ENCODE data around the gene PDE1A.
"Not testable (repeated sequence)": the region's sequence is repeated elsewhere in the genome, so short reads cannot be mapped to it uniquely, and the experiment has no call there.

Gene PDE1A

DNA sequence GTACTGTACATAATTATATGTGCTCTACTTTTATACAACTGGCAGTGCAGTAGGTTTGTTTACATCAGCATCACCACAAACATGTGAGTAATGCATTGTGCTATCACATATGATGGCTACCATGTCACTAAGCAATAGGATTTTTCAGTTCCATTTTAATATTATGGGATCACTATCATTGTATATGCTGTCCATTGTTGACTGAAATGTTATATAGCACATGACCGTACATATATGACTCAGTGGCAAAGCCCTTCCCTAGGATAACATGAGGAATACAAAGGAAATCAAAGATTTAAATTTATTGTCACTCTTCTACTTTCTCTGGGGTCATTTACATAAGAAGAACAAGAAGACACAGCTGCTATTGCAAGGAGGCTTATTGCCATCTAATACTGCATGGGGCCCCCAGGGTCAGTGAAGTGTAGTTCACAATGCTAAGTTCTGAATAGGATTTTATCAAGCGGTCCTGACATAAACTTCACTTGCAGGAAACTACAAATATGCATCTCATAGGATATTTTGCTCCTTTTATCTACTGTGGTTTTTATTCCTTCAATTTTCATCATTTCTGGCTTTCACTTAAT, 21.8 kb downstream of the PDE1A start:
- DNase-seq, result no peak

DNA sequence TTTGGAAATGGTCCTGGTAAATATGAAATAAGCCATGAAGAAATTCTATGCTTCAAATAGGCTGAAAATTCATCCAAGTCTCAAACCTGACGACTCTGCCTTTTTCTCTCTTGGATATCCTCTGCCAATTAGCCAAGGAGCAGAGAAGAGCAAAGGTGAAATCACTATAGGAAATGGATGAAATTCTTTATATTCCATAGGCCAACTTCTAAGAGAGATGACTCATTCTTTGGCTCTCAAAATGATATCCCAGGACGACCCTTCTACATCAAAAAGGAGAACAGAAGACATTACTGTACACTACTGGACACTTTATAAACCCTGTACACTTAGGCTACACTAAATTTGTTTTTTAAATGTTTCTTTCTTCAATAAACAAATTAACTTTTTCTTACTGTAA, 22.7 kb downstream of the PDE1A start:
- no peak for DNase-seq

DNA sequence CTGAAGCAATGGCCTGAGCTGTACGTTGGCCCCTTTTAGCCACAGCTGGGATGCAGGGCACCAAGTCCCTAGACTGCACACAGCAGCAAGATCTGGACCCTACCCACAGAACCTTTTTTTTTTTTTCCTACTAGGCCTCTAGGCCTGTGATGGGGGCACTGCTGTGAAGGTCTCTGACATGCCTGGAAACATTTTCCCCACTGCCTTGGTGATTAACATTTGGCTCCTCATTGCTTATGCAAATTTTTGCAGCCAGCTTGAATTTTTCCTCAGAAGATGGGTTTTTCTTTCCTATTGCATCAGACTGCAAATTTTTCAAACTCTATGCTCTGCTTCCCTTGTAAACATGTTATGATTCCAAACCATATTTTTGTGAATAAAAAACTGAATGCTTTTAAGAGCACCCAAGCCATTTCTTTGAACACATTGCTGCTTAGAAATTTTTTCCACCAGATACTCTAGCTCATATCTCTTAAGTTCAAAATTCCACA, 33.5 kb downstream of the PDE1A start:
- DNase-seq, result no peak

DNA sequence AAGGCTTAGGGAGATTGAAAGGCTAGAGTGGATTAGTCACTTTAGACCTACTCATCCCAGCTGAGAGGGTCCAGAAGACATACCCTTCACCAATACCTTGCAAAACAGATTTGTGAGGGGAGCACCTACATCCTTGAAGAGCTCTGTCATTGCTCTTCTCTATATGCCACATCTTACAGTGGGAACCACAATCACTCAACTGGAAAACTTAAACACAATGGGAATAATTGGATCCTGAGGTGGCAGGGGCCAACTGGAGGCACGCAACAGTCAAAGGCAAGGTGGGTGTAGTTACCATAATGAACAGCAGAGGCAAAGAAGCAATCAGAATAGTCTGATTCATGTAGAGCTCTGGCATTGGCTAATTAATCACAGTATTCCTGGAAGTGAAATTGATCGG, 35.4 kb downstream of the PDE1A start:
- no peak for DNase-seq

DNA sequence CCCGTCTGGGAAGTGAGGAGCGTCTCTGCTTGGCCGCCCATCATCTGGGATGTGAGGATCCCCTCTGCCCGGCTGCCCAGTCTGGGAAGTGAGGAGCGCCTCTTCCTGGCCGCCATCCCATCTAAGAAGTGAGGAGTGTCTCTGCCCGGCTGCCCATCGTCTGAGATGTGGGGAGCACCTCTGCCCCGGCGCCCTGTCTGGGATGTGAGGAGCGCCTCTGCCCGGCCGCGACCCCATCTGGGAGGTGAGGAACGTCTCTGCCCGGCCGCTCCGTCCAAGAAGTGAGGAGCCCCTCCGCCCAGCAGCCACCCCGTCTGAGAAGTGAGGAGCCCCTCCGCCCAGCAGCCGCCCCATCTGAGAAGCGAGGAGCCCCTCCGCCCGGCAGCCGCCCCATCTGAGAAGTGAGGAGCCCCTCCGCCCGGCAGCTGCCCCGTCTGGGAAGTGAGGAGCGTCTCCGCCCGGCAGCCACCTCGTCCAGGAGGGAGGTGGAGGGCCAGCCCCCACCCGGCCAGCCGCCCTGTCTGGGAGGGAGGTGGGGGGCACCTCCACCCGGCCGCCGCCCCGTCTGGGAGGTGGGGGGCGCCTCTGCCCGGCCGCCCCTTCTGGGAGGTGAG, 40.5 kb downstream of the PDE1A start:
- not testable (repeated sequence) for DNase-seq

DNA sequence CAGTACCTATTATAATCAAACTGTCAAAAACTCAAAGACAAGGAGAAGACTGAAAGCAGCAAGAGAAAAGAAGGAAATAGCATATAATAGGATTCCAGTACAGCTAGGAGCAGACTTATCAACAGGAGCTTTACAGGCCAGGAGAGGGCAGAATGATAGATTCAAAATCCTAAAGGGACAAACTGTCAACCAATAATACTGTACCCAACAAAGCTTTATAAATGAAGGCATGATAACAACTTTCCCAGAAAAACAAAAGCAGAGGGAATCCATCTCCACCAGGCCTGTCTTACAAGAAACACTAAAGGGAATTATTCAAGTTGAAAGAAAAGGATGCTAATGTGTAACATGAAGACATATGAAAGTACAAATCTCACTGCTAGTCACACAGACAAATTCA, 42.0 kb downstream of the PDE1A start:
- no peak for DNase-seq

DNA sequence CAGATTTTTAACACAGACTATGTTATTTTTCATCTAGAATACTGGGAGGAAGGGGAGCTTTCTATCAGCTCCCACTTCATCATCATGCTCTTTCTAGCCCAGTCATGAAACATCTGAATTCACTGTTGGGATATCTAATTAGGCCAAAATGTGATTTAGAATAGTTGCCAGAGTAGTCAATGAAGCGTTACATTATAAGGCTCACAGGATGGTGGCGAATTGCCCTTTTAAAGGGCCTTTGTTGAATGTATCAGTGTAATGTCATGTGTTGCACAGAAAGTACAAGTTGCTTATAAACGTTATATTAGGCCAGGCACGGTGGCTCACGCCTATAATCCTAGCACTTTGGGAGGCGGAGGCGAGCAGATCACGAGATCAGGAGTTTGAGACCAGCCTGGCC, 45.6 kb downstream of the PDE1A start:
- DNase-seq, result no peak

DNA sequence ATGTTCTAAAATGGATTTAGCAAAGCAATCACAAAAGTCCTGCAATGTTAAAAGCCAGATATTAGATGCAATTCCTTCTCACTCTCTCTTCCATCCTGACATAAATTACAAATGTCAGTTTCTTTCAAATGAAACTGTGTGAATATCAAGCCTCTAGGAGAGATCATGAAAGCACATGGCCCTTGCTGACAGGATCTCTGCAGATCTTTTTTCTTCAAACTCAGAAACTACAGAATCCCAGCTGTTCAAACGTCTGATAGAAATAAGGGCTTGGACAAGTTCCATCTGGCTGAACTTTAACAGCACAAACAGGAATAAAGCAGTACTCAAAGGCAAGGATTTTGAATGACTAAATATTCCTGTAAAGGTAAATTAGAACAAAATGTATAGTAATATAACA, 47.6 kb downstream of the PDE1A start:
- DNase-seq, result no peak

DNA sequence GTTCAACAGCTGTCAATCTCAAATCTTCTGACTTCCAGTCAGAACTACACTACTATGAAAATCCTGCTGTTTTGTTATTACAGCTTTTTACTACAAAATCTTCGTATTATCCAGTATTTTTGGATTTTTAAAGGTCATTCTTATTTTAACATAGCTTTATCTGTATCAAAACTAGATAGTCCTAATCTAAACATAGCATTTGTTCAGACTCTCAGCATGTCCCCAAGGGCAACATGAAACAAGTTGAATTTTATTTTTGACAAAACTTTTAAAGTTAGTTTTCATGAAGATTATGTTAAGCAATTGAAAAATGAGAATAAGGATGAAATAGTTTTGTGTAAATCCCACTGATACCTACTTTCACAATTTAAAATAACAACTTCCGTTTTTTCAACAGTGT, 48.1 kb downstream of the PDE1A start:
- DNase-seq, result no peak

DNA sequence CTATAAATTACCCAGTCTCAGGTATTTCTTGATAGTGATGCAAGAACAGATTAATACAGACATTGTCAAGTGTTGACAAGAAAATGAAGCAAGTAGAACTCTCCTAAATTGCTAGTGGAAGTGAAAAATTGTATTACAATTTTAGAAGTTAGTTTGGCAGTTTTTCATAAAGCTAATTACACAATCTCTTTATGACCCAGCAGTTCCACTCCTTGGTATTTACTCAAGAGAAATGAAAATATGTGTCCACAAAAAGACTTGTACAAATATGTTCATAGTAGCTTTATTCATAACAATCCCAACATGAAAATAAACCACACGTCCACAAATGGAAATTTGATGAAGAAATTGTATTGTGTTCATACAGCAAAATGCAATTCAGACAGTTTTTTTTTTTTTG, 49.4 kb downstream of the PDE1A start:
- no peak for DNase-seq

DNA sequence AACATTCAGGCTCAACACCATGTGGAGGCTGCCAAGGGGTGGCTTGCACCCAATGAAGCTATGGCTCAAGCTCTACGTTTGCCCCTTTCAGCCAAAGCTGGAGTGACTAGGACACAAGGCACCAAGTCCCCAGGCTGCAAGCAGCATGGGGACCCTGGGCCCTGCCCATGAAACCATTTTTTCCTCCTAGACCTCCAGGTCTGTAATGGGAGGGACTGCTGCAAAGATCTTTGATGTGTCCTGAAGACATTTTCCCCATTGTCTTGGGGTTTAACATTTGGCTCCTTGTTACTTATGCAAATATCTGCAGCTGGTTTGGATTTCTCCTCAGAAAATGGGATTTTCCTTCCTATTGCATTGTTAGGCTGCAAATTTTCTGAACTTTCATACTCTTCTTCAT, 51.0 kb downstream of the PDE1A start:
- no peak for DNase-seq

DNA sequence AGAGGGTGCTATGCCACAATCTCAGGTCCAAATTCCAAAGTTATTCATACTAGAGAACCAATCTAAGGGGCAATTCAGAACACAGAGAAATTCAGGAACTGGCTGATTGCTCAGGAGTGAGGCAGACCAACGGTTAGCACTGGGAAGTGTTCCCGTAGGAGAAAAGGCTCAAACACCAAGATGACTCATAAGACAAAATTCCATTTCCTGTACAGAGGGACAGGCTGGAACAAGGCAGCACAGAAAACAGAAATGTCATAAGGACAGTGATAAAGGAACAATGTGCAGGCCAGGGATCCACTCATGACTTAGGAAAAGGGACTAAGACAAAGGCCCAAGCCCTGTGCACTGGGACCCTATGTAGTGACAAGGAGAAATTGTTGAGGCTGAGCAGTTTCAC, 54.2 kb downstream of the PDE1A start:
- no peak for DNase-seq

DNA sequence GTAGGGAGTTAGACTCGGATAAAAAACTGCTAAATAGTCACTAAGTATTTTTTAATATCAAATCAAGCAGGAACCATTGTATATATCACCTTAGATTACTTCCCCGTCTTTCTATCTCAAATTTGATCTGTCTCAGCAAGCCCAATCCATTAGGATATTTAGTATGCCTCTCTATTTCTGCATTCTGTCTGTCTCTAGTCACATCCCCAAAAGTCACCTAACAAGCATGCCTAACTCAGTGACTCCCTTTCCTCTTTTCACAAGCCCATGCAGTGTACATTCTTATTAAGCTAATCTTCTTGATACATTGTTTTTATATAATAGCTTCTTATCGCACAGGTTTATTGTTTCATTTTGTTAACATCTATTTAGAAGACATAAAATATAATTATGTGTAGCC, 57.8 kb downstream of the PDE1A start:
- no peak for DNase-seq

DNA sequence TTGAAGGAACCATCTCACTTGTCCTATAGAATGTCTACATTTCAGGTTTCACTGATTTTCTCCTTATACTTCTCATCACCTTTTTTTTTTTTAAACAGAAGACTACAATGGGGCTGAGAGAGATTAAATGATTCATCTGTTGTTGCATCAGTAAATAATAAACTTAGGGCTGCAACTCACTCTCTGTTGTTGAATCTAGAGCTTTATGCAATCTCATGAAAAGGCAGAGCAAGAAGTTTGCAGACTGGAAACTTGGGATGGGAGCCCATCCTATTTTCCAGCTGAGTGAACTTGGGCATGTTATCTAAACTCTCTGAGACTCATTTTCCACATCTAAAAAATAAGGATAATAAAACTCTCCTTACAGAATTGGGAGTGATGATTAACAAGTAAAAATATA, 58.4 kb downstream of the PDE1A start:
- DNase-seq, result no peak

DNA sequence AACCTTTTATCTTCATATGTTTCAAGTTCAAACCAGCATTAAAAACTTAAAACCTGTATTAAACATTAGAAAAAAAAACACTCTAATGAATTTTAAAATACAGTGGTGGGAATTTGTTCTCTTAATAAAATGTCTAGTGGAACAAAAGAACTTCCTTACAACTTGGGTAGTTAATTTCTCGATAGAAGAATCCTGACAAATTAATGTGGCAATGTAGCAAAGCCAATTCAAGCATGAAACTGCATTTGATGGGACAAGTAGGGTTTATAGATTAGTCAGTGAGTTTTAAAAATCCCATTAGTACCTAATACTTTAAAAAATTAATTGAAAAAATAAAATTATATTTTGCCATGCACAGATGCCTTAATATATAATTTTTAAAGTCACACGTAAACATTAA, 59.4 kb downstream of the PDE1A start:
- DNase-seq, result no peak

DNA sequence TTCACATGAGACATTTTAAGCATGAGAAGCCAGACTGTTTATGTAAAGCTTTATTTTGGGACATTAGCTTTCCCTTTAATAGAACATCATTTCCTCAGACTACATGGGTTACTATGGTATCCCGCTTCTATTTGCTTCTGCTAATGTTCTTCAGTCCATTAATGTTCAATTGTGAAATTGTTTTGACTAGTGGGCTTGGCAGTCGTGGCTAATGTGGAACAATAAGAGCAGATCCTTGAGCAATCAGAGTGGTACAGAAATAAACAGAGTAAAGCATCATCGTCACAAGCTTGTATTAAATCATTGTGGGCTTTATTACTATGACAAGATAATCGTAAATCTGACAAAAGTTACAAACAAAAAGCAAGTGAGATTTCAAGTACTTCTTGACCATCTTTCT, 60.2 kb downstream of the PDE1A start:
- no peak for DNase-seq

DNA sequence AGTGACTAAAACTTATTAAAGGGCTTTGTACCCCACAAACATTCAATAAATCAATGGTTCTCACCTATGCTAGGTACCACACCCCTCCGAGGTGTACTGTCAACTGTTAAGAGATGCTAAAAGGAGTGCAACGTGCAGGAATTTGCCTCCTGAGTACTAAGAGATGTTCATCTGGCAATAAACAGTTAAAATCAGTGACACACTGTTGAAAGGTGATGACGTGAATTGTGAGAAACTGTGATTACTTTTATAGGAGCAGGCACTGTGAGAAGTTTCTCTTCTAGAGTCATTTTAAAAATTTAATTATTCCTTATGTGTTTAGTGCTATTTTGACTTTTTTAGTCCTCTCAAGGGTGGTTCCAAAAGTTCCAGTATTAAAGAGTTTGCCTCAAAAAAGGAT, 61.0 kb downstream of the PDE1A start:
- no peak for DNase-seq

DNA sequence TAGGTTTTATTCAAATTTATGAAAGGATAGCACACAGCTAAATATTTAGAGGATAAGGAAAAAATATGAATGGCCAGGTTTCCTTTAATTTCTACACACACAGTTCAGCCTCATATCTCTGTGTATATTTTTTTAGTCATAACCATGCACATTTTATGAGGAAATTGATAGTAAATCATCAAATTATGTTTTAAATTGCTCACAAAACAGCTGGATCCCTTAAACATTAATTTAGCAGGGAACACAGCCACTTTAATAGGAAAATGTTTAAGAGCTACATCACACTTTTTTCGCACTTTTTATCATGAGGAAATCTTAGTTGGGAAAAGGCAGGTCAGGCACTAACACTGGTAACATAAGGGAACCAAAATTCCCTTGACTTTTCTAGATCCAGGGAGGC, 65.4 kb downstream of the PDE1A start:
- DNase-seq, result no peak

DNA sequence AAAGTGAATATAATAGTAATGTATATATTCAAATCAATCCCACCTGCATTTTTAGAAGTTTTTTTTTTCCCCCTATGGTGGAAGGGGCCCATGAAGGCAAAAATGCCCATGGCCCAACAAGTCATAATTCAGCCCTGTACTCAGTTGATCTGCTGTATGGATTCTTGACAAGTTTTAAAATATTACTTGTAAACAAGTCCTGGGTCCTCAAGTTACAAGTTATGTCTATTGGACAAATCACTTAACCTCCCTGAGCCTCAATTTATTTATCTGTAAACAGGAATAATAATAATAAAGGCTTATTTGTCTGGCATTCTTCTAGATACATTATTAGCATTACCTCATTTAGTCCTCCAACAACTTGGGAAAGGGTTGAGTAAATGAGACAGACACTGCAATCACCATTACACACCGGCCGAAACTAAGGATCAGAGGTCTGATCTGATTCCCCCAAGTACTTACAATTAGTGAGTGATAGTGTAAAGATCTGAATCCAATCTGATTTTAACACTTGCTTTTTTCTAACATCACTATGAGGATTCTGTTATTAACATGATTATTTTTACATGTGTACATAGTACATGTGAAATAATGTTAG, 66.1 kb downstream of the PDE1A start:
- no peak for DNase-seq

DNA sequence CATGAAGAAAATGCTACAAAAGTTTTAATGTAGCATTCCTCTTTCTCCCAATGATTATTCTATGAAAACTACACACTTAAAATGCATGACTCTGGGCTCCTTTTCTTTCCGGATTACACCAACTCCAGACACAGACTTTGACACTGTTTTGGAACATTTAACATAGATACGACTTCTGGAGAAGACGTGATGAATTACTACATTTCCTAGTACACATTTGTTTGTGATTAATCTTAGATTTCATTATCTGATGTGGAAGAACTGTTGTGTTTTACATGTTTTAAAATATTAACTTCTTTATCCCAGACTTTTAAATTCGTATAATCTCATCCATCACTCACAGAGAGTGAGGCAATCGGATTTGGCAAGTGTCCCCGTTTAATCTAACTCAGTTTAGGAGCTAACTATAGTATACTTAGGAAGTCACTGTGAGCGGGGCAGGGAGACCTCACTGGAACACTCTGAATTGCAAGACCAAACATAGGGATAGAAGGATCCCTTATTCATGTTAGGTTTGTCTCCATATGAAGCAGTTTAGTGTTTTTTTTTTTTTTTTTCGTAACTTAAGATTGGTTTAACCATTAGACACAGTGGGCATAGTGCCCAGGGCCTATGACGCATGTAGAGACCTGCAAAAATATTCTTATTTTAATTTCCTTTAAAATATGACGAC, 66.7 kb downstream of the PDE1A start:
- no peak for DNase-seq

DNA sequence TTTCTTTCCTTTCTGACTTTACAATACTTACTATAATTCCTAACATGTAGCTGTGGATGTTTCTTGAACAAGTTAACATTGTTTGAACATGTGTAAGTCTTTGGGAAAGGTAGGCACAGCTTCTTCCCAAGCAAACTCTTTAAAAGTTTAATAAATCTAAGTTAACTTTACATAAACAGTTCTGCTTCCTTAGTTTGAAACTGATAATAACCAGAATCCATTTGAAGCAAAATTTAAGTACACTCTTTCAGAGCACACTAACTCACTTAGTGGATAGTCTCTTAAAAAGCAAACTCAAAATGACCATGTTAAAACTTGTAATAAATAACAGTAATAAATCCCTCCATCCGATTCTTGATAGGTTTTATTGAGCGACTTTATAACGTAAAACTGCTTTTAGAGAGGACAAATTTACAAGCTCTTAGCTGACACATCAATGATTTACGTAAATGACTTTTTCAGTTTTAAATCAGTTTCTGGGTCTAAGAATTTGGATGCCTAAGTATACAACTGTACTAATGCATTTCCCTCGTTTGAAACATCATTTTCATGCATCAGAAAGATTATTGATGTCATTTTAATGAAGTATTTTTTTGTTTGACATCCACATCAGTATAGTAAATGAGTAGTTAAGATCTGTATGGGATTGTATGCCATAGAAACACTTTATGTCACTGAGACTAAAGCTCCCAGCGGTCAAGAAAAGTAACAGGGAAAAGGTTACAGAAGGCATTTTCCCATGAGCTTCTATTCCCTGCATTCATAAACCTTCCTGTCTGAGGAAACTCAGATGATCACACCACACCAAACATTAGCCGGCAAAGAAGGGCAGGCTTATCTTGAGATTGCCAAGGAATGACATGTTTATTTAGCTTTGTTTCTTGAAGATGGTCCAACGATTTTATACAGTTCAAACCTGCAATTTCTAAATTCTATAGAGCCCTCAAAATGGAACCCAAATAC, 67.5 kb downstream of the PDE1A start:
- no peak for DNase-seq

DNA sequence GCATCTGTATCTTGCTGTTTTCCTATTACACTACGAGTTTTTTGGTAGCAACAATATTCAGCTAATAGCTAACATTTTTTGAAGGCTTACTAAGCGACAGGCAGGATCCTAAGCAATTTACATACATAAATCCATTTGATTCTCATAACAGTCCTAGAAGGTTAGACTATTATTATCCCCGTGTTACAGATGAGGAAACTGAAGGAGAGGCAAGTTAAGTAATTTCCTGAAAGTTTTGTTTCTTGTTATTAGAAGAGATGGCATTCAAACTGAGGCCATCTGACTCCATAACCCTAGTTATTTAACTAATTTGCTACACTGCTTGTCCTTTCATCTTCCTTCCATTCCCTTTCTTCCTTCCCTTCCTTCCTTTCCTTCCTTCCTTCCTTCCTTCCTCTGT, 68.2 kb downstream of the PDE1A start:
- DNase-seq, result no peak

DNA sequence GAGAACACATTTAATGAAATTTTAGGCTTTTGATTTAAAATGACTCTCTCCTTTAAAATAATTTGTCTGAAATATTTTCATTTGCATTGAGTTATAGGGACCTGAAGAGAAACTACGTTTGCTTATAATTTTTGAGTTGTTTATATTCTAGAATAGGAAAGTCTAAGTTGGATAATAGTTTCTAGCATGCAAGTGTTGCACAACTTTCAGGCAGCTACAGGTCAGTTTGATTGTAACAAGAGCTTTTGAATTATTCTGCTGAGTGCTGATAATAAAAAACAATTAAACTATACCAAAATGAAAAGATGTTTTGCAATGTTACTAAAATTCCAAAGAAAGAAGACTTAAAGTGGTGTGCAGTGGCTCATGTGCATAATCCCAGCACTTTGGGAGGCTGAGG, 71.0 kb downstream of the PDE1A start:
- no peak for DNase-seq

All from Kasumi-1 (cell line).